Spleen (tissue), 11 donors: ENCODE data around the gene EDIL3. TPM values are rescaled to one million over a fixed set of nuclear protein-coding genes. Genes with fewer than 3 reads are reported as not detected.

Experiments used
- DNase-seq: peaks from one replicate; pipeline ENCODE4 v3.0.0-alpha.2; 2020
- H3K27ac ChIP-seq, 8 donors: fragments of 200-600 bp; sonication (generic) in 7 of 8; 1 replicate in 4 of 8; 2 replicates in 4 of 8; pipeline versions ENCODE4 v1.5.0 to v1.8.0; 2016 to 2021; ENCODE audit warnings: inconsistent platforms in 4 of 8, mild to moderate bottlenecking in 4 of 8, moderate library complexity in 1 of 8
- H3K27me3 ChIP-seq, 7 donors: fragments of 200-600 bp; sonication (generic) in 6 of 7; replicated peaks in 1 of 7; 1 replicate in 4 of 7; 2 replicates in 3 of 7; pipeline versions ENCODE4 v1.5.0 to v1.8.0; 2016 to 2021; ENCODE audit warnings: inconsistent platforms in 3 of 7, mild to moderate bottlenecking in 1 of 7
- H3K36me3 ChIP-seq, 6 donors: fragments of 200-600 bp; sonication (generic) in 5 of 6; 1 replicate in 4 of 6; 2 replicates in 2 of 6; pipeline versions ENCODE4 v1.5.0 to v1.8.0; 2016 to 2021; ENCODE audit warnings: inconsistent platforms in 2 of 6
- H3K4me1 ChIP-seq, 6 donors: fragments of 200-600 bp; sonication (generic) in 5 of 6; 1 replicate in 3 of 6; 2 replicates in 3 of 6; pipeline versions ENCODE4 v1.5.0 to v1.8.0; 2016 to 2021; ENCODE audit warnings: inconsistent platforms in 3 of 6
- H3K4me3 ChIP-seq, 8 donors: fragments of 200-600 bp; sonication (generic) in 7 of 8; 1 replicate in 4 of 8; 2 replicates in 4 of 8; pipeline versions ENCODE4 v1.5.0 to v1.8.0; 2016 to 2021; ENCODE audit warnings: inconsistent platforms in 4 of 8, mild to moderate bottlenecking in 4 of 8, moderate library complexity in 2 of 8
- H3K9me3 ChIP-seq, 8 donors: fragments of 200-600 bp; sonication (generic) in 7 of 8; 1 replicate in 4 of 8; 2 replicates in 4 of 8; pipeline versions ENCODE4 v1.5.0 to v1.8.0; 2016 to 2021; ENCODE audit warnings: inconsistent platforms in 4 of 8
- POLR2A ChIP-seq, 3 donors: fragments of 450-650 bp; IDR thresholded peaks; one replicate each; pipeline ENCODE4 v1.5.1; 2017; ENCODE audit warnings: antibody characterized with exemption in 3 of 3, mild to moderate bottlenecking in 1 of 3
- POLR2AphosphoS5 ChIP-seq, 3 donors: sonication (generic); formaldehyde crosslinking; IDR thresholded peaks; one replicate each; pipeline ENCODE4 v1.5.1; 2017; ENCODE audit warnings: antibody characterized with exemption in 3 of 3
- WGBS, 5 donors: extraction: QIAGEN DNeasy Blood & Tissue Kit in 3 of 5; methylation state at CpG; one replicate each; pipeline versions ENCODE4 v1.1.5 to v1.1.7; 2013 to 2018; 5-methylcytosine and 5-hydroxymethylcytosine counted together
- intact Hi-C: fragments of 100-400 bp; cut with DNase I; formaldehyde crosslinking; loops from one replicate; pipeline ENCODE4 v1.15.0; 2023; ENCODE audit warnings: low total_unique reads
- polyA plus RNA-seq, 3 donors: library from polyadenylated mRNA; stranded (reverse); fragments of 200-250 nt; gene quantifications; one replicate each; pipeline ENCODE4 v1.2.1, GENCODE V29; 2013
- total RNA-seq, 7 donors: library from RNA; depleted of rRNA in 3 of 7; stranded (reverse); fragments of >200 nt in 3 of 7; fragmentation: NEBNext Ultra II Directional in 4 of 7; extraction: Animal tissue kit (Norgen Biotek cat#: 25700) in 4 of 7; gene quantifications; one replicate each; pipeline versions ENCODE4 v1.1.0 to v1.2.1, GENCODE V29; 2016 to 2021
- TF ChIP-seq, protein P1 (sequence below), 11 experiments: fragments of 200-600 bp in 7 of 11; fragments of 450-650 bp in 4 of 11; sonication (generic) in 4 of 11; IDR thresholded peaks in 8 of 11; conservative IDR thresholded peaks in 3 of 11; 1 replicate in 7 of 11; 2 replicates in 4 of 11; pipeline versions ENCODE4 v1.4.0 to v1.8.0; 2016 to 2021; ENCODE audit warnings: antibody characterized with exemption in 11 of 11, inconsistent platforms in 4 of 11, mild to moderate bottlenecking in 1 of 11
- donor health status: healthy with polysubstance abuse.
- donor health status: DM: no; HTN: no; CAD: no; lungs with moderate emphysema.
- donor health status: DM: no; HTN: no; CAD: no.
- donor health status: Bipolar disorder and iron deficiency.
- donor health status: healthy.
- donor health status: DM: no; HTN: no; CAD: no.
- donor health status: DM: yes; HTN: yes; CAD: no.

EDIL3 gene
- total and polyA plus RNA-seq, 10 donors: 0.61 to 2.9 (median 2.1) TPM

DNA sequence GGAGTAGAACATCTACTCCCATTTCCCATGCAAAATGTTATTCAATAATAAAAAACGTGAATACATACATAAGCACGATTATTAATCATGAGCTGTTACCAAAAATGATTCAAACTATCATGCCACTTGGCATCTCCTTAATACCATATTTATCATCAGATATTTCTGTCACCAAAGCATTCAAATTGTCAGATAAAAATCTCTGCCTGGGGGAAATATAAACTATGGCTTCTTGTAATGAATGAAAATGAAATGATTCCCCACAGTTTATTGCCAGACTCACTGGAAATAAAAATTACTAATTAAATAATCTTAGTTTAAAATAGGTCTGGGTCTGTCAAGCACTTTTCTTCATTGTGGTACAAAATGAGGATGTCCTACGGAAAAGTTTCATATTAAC is 265.4 kb downstream of the EDIL3 start:
- WGBS, 5 donors: 76 to 90% (median 82%) methylated on average over 3 of the region's 3 CpGs
- intact Hi-C loops: no loop called here
- Histone ChIP-seq H3K27ac (no peak overlapping the region), H3K36me3 (no peaks in the 10 kb centered on the region), H3K4me3 (no peak overlapping the region), H3K4me1 (no peaks in the 10 kb centered on the region), H3K27me3 (no peaks in the 10 kb centered on the region), H3K9me3 (no peaks in the 10 kb centered on the region)
- DNase-seq: no peak
- TF ChIP-seq, protein P1, sequence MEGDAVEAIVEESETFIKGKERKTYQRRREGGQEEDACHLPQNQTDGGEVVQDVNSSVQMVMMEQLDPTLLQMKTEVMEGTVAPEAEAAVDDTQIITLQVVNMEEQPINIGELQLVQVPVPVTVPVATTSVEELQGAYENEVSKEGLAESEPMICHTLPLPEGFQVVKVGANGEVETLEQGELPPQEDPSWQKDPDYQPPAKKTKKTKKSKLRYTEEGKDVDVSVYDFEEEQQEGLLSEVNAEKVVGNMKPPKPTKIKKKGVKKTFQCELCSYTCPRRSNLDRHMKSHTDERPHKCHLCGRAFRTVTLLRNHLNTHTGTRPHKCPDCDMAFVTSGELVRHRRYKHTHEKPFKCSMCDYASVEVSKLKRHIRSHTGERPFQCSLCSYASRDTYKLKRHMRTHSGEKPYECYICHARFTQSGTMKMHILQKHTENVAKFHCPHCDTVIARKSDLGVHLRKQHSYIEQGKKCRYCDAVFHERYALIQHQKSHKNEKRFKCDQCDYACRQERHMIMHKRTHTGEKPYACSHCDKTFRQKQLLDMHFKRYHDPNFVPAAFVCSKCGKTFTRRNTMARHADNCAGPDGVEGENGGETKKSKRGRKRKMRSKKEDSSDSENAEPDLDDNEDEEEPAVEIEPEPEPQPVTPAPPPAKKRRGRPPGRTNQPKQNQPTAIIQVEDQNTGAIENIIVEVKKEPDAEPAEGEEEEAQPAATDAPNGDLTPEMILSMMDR (IDR thresholded peaks at IDR 0.05 in 8 of 11, conservative IDR thresholded peaks at IDR 0.05 in 3 of 11): no peak
- TF ChIP-seq POLR2A (IDR thresholded peaks at IDR 0.05): no peak
- no peak for TF ChIP-seq POLR2AphosphoS5 (IDR thresholded peaks at IDR 0.05)

DNA sequence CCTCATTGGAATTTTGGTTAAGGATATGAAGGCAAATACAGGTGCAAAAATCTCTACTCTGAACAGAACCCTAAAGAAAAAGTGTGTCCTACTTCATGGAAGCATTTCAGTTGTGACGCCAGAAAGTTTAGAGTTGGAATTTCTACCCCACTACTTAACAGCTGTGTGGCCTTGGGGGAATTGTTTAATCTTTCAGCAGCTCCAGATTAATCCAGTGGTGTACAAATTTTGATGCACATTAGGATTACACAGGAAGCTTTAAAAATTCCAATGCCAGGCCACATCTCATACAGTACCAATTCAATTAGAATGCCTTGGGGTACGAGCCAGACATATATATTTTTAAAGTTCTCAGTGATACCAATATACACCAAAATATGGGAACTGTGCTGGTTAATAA is 266.1 kb downstream of the EDIL3 start:
- 80 to 87% (median 83%) methylated on average over 2 of the region's 2 CpGs for WGBS, 5 donors
- no peak for TF ChIP-seq POLR2AphosphoS5 (IDR thresholded peaks at IDR 0.05)
- TF ChIP-seq, protein P1 (IDR thresholded peaks at IDR 0.05 in 8 of 11, conservative IDR thresholded peaks at IDR 0.05 in 3 of 11): no peak
- TF ChIP-seq POLR2A (IDR thresholded peaks at IDR 0.05): no peak
- intact Hi-C loops: no loop called here
- no peaks in the 10 kb centered on the region for H3K9me3 ChIP-seq
- no peak overlapping the region for H3K4me3 ChIP-seq
- H3K27me3 ChIP-seq: no peaks in the 10 kb centered on the region
- no peak overlapping the region for H3K27ac ChIP-seq
- no peaks in the 10 kb centered on the region for H3K36me3 ChIP-seq
- DNase-seq: no peak
- no peaks in the 10 kb centered on the region for H3K4me1 ChIP-seq

DNA sequence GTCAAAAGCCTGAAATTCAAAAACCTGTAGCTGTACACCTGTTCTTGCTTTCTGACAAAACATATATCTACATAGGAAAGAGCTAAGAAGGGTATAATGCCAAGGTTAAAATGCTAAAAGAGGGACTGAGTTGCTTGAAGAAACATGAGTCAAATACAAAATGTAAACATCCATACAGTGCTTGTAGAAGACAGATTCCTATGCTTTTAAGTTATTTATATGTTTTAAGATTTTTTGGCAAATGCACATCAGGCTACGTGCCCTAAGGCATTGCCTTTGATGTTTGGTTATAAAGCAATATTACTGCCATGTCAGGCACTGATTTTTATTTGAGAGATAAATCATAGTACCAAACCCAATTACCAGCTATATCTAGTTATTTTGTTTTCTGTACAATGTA is 269.0 kb downstream of the EDIL3 start:
- intact Hi-C loops: no loop called here
- TF ChIP-seq, protein P1 (IDR thresholded peaks at IDR 0.05 in 8 of 11, conservative IDR thresholded peaks at IDR 0.05 in 3 of 11): no peak
- TF ChIP-seq POLR2A (IDR thresholded peaks at IDR 0.05) (no peak), POLR2AphosphoS5 (IDR thresholded peaks at IDR 0.05) (no peak)
- H3K4me1 ChIP-seq: no peaks in the 10 kb centered on the region

DNA sequence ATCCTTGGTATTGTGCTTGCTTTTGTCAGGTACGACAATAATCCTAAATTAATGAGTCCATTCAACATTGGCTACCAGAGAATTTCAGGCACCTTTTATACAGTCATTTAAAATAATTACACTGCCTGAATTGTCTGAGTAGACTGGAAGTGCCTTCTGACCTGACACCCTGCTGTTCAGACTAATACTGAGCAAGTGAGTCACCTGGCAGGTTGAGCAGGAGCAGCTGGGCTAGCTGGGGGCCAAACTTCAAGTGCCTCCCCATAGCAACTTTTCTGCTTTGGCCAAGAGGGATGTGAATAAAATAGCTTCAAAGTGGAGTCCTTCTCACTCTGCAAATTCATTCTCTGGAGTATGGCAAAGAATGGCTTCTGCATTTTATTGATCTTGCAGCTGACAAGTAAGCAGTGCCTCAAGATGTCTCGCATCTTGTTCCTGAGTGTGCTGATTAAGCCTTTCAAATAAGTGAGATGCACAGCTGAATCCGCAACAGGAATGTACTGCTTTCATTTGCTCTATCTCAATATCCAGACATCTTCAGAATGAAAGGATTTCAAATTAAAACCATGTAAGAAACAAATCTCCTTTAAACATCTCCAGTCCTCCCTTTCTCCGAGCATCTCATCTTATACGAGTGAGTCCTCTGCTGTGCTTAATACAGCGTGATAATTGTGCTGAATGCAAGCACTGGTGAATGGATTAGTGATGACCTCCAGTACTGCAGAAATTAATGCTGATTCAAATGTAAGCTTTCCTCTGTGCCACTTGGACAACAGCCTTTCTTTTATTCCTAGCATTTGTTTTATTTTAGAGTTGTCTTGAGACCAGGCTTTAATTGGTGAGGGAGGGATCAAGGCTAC is 271.2 kb downstream of the EDIL3 start:
- 82 to 90% (median 89%) methylated on average over 6 of the region's 6 CpGs for WGBS, 5 donors
- H3K27me3 ChIP-seq: no peaks in the 10 kb centered on the region
- no peaks in the 10 kb centered on the region for H3K36me3 ChIP-seq
- no peaks in the 10 kb centered on the region for H3K9me3 ChIP-seq
- no peak overlapping the region for H3K27ac ChIP-seq
- intact Hi-C loops: no loop called here
- no peaks in the 10 kb centered on the region for H3K4me1 ChIP-seq
- H3K4me3 ChIP-seq: no peak overlapping the region
- no peak for TF ChIP-seq POLR2A (IDR thresholded peaks at IDR 0.05)
- TF ChIP-seq, protein P1 (IDR thresholded peaks at IDR 0.05 in 8 of 11, conservative IDR thresholded peaks at IDR 0.05 in 3 of 11): no peak
- TF ChIP-seq POLR2AphosphoS5 (IDR thresholded peaks at IDR 0.05): no peak
- DNase-seq: no peak

More for the DNA sequence above, 269.0 kb downstream of the EDIL3 start:
- WGBS, 5 donors: 66 to 79% (median 74%) methylated on average over 1 of the region's 1 CpG
- Histone ChIP-seq H3K27ac (no peak overlapping the region), H3K9me3 (no peaks in the 10 kb centered on the region), H3K36me3 (no peaks in the 10 kb centered on the region), H3K27me3 (no peaks in the 10 kb centered on the region), H3K4me3 (no peak overlapping the region)
- no peak for DNase-seq
